Tibial nerve (tissue), 4 donors: ENCODE results near the gene COPS3. TPM values are rescaled to one million over a fixed set of nuclear protein-coding genes. Genes with fewer than 3 reads are reported as not detected.

Source experiments
- DNase-seq, 2 donors: peaks; one replicate each; pipeline ENCODE4 v3.0.0-alpha.2; 2019; ENCODE audit warnings: low spot score in 2 of 2
- H3K27ac ChIP-seq, 4 donors: fragments of 200-600 bp; sonication (generic) in 3 of 4; one replicate each; pipeline ENCODE4 v1.5.1; 2017 to 2019; ENCODE audit warnings: mild to moderate bottlenecking in 1 of 4
- H3K27me3 ChIP-seq, 2 donors: fragments of 200-600 bp; sonication (generic) in 1 of 2; one replicate each; pipeline versions ENCODE4 v1.5.1 to v1.6.0; 2017 to 2019
- H3K36me3 ChIP-seq, 3 donors: fragments of 200-600 bp; sonication (generic); one replicate each; pipeline ENCODE4 v1.5.1; 2018 to 2019
- H3K4me1 ChIP-seq, 4 donors: fragments of 200-600 bp; sonication (generic) in 3 of 4; one replicate each; pipeline ENCODE4 v1.5.1; 2017 to 2019
- H3K4me3 ChIP-seq, 4 donors: fragments of 200-600 bp; sonication (generic) in 3 of 4; one replicate each; pipeline ENCODE4 v1.5.1; 2017 to 2019; ENCODE audit warnings: mild to moderate bottlenecking in 1 of 4, moderate library complexity in 1 of 4
- H3K9me3 ChIP-seq, 4 donors: fragments of 200-600 bp; sonication (generic) in 3 of 4; one replicate each; pipeline ENCODE4 v1.5.1; 2017 to 2019
- EP300 ChIP-seq, 2 donors: sonication (generic); formaldehyde crosslinking; IDR thresholded peaks; one replicate each; pipeline ENCODE4 v1.6.1; 2017; ENCODE audit warnings: antibody characterized with exemption in 2 of 2, mild to moderate bottlenecking in 1 of 2
- POLR2A ChIP-seq, 2 donors: fragments of 450-650 bp; IDR thresholded peaks; one replicate each; pipeline ENCODE4 v1.6.1; 2017; ENCODE audit warnings: antibody characterized with exemption in 2 of 2, mild to moderate bottlenecking in 2 of 2, moderate library complexity in 2 of 2
- WGBS, 2 donors: methylation state at CpG; one replicate each; pipeline ENCODE4 v1.1.5; 2018; 5-methylcytosine and 5-hydroxymethylcytosine counted together
- total RNA-seq, 4 donors: library from RNA; depleted of rRNA; stranded (reverse); fragments of >200 nt; gene quantifications; one replicate each; pipeline ENCODE4 v1.1.0, GENCODE V29; 2016
- TF ChIP-seq, protein P1 (sequence below), 5 experiments: fragments of 200-600 bp in 3 of 5; fragments of 450-650 bp in 2 of 5; sonication (generic) in 3 of 5; IDR thresholded peaks; one replicate each; pipeline ENCODE4 v1.5.1; 2016 to 2019; ENCODE audit warnings: antibody characterized with exemption in 5 of 5, mild to moderate bottlenecking in 3 of 5, moderate library complexity in 2 of 5

The COPS3 gene
- total RNA-seq, 4 donors from 2014 or later: 15.7 to 58.8 (median 47.6) TPM

DNA sequence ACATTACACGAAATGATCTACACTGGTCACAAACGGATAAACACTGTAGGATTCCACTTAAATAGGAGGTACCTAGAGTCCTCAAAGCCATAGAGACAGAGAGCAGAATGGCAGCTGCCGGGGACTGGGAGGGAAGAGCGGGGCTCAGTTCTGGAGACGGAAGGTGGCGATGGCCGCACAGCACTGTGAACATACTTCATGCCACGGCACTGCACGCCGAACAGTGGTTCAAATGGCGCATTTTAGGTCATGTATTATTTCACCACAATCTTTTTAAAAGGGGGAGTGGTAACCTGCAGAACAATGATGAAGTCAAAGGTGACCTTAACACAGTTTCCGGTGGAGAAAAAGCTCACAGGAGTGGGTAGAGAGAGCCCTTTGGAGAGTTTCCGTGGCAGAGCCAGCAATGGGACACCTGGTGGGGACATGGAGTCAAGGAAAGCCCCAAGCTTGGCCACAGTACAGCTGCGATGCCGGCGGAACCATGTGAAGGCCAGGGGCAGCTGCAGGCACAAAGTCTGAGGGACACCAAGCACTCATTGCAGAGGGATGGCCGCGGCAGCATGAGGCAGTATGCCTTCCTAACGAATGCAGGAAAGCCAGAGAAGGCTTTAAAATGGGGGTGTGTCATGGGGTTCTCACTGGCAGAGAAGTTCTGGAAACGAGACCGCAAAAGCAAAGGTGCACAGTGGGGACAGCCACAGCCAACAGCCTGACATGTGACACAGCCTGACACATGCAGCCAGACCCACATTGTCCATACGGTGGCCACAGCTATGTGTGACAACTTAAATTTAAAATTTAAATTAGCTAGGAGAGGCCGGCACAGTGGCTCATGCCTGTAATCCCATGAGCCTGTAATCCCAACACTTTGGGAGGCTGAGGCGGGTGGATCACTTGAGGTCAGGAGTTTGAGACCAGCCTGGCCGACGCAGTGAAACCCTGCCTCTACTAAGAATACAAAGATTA lies 51.3 kb downstream of the COPS3 start:
- H3K9me3 ChIP-seq: no peaks in the 10 kb centered on the region
- no peak overlapping the region for H3K4me3 ChIP-seq
- H3K27me3 ChIP-seq: no peaks in the 10 kb centered on the region
- TF ChIP-seq POLR2A (IDR thresholded peaks at IDR 0.05): no peak
- TF ChIP-seq EP300 (IDR thresholded peaks at IDR 0.05): no peak
- TF ChIP-seq, protein P1, sequence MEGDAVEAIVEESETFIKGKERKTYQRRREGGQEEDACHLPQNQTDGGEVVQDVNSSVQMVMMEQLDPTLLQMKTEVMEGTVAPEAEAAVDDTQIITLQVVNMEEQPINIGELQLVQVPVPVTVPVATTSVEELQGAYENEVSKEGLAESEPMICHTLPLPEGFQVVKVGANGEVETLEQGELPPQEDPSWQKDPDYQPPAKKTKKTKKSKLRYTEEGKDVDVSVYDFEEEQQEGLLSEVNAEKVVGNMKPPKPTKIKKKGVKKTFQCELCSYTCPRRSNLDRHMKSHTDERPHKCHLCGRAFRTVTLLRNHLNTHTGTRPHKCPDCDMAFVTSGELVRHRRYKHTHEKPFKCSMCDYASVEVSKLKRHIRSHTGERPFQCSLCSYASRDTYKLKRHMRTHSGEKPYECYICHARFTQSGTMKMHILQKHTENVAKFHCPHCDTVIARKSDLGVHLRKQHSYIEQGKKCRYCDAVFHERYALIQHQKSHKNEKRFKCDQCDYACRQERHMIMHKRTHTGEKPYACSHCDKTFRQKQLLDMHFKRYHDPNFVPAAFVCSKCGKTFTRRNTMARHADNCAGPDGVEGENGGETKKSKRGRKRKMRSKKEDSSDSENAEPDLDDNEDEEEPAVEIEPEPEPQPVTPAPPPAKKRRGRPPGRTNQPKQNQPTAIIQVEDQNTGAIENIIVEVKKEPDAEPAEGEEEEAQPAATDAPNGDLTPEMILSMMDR (IDR thresholded peaks at IDR 0.05): no peak
- H3K4me1 ChIP-seq: peaks cover 0 to 15% (median 5%) of the 10 kb centered on the region in 4 donors
- no peak overlapping the region for H3K27ac ChIP-seq
- H3K36me3 ChIP-seq: peaks cover 9 to 82% (median 48%) of the 10 kb centered on the region in 3 donors
- WGBS, 2 donors: 87 to 88% methylated on average over 26 of the region's 26 CpGs
- DNase-seq: no peak

DNA sequence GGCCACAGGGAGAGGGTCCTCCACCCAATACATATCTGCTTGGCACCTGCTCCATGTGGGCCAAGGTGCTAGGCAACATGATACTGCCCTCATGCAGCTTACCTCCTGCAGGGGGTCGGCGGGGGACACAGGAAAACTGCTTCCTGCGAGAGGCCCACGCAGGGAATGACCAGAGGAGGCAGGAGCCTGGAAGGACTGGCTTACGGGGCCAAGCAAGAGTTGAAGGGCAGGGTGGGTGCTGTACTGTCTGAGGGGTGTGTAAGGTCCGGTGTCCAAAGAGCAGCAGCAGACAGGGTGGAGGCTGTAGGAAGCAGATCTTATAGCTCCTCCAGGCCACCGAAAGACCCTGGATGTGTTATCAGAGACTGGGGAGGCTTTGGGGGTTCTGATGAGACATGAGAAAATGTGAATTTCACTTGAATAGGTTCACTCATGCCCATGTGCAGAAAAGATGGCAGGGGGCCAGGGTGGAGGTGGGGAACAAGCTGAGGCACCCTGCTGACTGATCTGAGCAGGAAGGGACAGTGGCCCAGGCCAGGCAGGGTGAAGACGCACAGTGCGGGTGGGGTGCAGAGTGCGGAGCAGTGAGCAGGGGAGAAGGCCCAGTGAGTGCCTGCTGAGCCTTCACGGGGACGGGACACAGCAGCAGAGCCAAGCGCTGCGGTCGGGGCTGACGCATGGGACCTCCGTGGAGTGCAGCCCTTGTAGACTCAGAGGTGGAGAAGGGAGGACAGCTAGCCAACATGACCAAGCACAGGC lies 52.3 kb downstream of the COPS3 start:
- DNase-seq: no peak
- 89 to 90% methylated on average over 14 to 17 of the region's 17 CpGs for WGBS, 2 donors
- H3K36me3 ChIP-seq: peaks cover 9 to 92% (median 55%) of the 10 kb centered on the region in 3 donors
- no peak overlapping the region for H3K4me3 ChIP-seq
- TF ChIP-seq EP300 (IDR thresholded peaks at IDR 0.05): no peak
- H3K27me3 ChIP-seq: no peaks in the 10 kb centered on the region
- peaks cover 0 to 6% (median 0%) of the 10 kb centered on the region in 4 donors for H3K4me1 ChIP-seq
- no peaks in the 10 kb centered on the region for H3K9me3 ChIP-seq
- H3K27ac ChIP-seq: no peak overlapping the region

DNA sequence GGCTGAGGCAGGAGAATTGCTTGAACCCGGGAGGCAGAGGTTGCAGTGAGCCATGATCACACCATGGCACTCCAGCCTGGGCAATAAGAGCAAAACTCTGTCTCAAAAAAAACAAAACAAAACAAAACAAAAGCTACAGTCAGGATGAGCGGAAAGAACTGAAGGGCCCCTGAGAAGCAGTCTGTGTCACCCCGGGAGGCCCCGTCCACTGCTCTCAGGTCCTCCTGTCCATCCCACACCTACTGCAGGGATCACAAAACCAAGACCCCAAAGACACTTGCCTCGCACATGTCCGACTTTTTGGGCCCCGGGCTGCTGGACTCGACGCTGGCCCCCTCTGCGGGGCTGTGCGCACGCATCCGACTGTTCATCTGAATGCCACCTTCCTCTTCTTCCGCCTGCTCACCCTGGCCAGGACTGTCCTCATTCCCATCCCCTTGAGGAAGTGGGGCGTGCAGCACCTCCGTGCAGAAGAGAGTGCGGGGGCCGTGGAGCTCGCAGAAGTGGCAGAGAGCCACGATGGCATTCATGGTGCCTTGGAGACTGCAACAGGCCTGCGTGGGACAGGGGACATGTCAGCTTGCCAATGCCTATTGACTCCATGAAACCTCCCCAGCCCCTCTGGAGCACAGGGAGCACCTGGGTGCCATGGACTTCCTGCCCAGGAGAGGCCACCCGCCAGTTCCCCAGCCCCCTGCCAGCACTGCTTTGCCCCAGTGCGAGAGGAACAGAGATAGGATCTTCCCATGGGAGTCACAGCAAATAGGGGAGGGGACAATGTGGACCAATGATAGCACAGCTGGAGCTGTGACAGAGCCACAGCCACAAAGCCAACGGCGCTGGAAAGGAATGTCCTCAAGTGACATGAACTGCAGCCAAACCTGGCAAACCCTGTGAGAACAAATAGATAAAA lies 53.2 kb downstream of the COPS3 start:
- no peaks in the 10 kb centered on the region for H3K9me3 ChIP-seq
- peaks cover 9 to 100% (median 63%) of the 10 kb centered on the region in 3 donors for H3K36me3 ChIP-seq
- 87 to 88% methylated on average over 24 to 25 of the region's 25 CpGs for WGBS, 2 donors
- peaks cover 0 to 4% (median 0%) of the 10 kb centered on the region in 4 donors for H3K4me1 ChIP-seq
- no peak for DNase-seq
- no peaks in the 10 kb centered on the region for H3K27me3 ChIP-seq
- TF ChIP-seq, protein P1 (IDR thresholded peaks at IDR 0.05): no peak
- no peak for TF ChIP-seq EP300 (IDR thresholded peaks at IDR 0.05)
- TF ChIP-seq POLR2A (IDR thresholded peaks at IDR 0.05): no peak
- no peak overlapping the region for H3K4me3 ChIP-seq
- no peak overlapping the region for H3K27ac ChIP-seq

DNA sequence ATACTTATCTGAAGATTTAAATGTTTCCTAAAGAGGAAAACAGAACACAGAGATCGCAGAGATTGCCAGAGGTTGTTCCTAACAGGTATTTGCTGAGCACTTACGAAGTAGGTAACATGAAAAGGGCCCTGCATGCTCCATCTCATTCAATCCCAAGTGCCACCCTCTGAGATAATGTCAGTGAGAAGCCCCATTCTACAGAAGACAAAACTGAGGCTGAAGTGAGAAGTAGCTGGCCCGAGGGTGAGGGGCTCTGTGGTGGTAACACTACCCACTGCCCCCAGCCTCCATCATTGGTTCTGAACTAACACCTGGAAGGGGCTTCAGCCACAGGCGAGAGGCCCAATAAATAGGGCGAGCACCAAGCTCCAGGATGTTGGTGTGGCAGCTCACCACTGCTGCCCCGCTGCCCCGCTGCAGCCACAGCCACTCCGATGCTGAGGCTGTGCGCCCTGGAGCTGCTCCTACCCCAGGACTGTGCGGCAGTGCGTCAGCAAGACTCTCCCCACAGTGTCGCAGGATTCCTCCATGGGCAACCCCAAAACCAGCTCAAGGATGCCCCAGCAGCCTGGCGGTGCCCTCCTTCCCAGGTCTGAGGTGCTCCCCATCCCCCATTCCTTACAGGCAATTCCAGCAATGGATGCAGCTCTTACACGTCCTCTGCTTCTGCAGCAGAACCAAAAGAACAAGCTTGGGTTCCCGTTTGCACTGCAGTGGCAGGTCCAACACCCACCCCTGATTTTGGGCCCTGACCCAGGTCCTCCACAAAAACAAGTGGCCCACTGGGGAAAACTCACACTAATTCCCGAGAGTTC lies 54.4 kb downstream of the COPS3 start:
- no peak for DNase-seq

More for the DNA sequence above, 54.4 kb downstream of the COPS3 start:
- Histone ChIP-seq H3K9me3 (no peaks in the 10 kb centered on the region), H3K36me3 (peaks cover 9 to 100% (median 69%) of the 10 kb centered on the region in 3 donors), H3K4me3 (no peak overlapping the region), H3K27ac (no peak overlapping the region), H3K27me3 (no peaks in the 10 kb centered on the region), H3K4me1 (no peaks in the 10 kb centered on the region)
- TF ChIP-seq, protein P1 (IDR thresholded peaks at IDR 0.05): no peak
- TF ChIP-seq EP300 (IDR thresholded peaks at IDR 0.05) (no peak), POLR2A (IDR thresholded peaks at IDR 0.05) (no peak)
- 93 to 94% methylated on average over 14 of the region's 16 CpGs for WGBS, 2 donors
